HT-29 (cell line): Measurements from ENCODE around the gene CUL1. TPM values are rescaled to one million over a fixed set of nuclear protein-coding genes. Genes with fewer than 3 reads are reported as not detected.

Source experiments
- DNase-seq: peaks from one replicate; pipeline ENCODE4 v3.0.0-alpha.2; 2015; ENCODE audit warnings: low spot score
- small RNA-seq: library from RNA; depleted of rRNA; stranded (forward); fragments of <200 nt; gene quantifications from one replicate; pipeline ENCODE3, GENCODE V24; 2014
- total RNA-seq: library from RNA; depleted of rRNA; stranded (reverse); fragments of >200 nt; shearing (Covaris generic); gene quantifications from 2 replicates; pipeline ENCODE4 v1.2.3, GENCODE V29; 2014; rRNA removed

The CUL1 gene
- total RNA-seq, 1 experiment from 2014 or later, result 46.7 TPM

- DNase-seq, result no peak
These were observed 151.9 kb downstream of the CUL1 start for GRCh38 chr7:148850564-148850963.

Small RNA genes within 50 kb of the gene (small RNA-seq; reads per million reads assigned to genes)
- not detected for gene RNU7-20P

Other genes with a start within 250 kb of the CUL1 start
- not detected in 2 replicates for gene C7orf33, start 108.1 kb upstream of the CUL1 start, total RNA-seq
- 33.9 and 36.1 TPM in 2 replicates for gene EZH2, start 185.4 kb downstream of the CUL1 start, total RNA-seq